ENCODE results near the gene GPD1L.

DNA sequence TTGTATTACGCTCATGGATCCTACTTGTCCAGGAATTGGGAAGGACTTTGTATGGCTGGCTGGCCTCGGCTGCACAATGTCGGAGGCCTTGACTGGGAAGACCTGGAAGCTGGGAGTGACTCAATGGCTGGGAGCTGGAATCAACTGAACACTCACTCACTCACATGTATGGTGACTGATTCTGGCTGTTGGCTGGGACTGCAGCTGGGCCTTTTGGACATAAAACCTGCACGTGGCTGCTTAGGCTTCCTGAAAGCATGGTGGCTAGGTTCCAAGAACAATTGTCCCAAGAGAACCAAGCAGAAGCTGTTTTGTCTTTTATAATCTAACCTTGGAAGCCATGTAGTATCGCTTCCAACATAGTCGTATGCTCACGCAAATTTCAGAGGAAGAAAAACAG lies 94.1 kb downstream of the GPD1L start:
- TF ChIP-seq POLR2A (IDR thresholded peaks at IDR 0.05; ENCODE audit: low read length) (no peak), GATA1 (IDR thresholded peaks at IDR 0.05; ENCODE audit: low read depth, low read length) (no peak)
